HCT116 (cell line): ENCODE data around the gene MAP1S. TPM values are rescaled to one million over a fixed set of nuclear protein-coding genes. Genes with fewer than 3 reads are reported as not detected.

Experiments used
- ATAC-seq: fragments of 200-7000 bp; cut with Tn5 transposase; 2 replicates; pipeline ENCODE4 v1.9.1; 2020; ENCODE audit warnings: mild to moderate bottlenecking, moderate library complexity
- BruUV-seq: library from RNA; stranded (reverse); fragments of 400-500 nt; replicated peaks from 2 replicates; lab custom pipeline; 2021; lab: Mats Ljungman, UMichigan
- CTCF ChIA-PET: fragments of 300-600 bp; sonication (Branson Sonifier 250); formaldehyde crosslinking; loops from one replicate; lab custom pipeline; 2021; ENCODE audit warnings: antibody characterized with exemption; lab: Charles Lee
- POLR2A ChIA-PET: fragments of 300-600, 350-600 bp; sonication (Branson Sonifier 250); formaldehyde crosslinking; loops from one replicate; lab custom pipeline; 2021; ENCODE audit warnings: antibody characterized with exemption; lab: Charles Lee
- RAD21 ChIA-PET, 2 experiments: fragments of 300-600 bp; sonication (Branson Sonifier 250); formaldehyde crosslinking; loops; one replicate each; lab custom pipeline; 2023; ENCODE audit warnings: low total read pairs in 2 of 2; ENCODE audit not compliant: uncharacterized antibody in 2 of 2, unreplicated experiment in 2 of 2, low non-redundant PET in 1 of 2; lab: Charles Lee
- DNase-seq: peaks from one replicate; pipeline ENCODE4 v3.0.0-alpha.2; 2010; ENCODE audit warnings: low read depth, low spot score
- H2AFZ ChIP-seq: fragments of 200-600 bp; shearing (Covaris generic), sonication (generic); 2 replicates; pipeline ENCODE4 v1.6.1; 2017; ENCODE audit warnings: low read depth, mixed run types, mixed read lengths, antibody characterized with exemption, low read length; ENCODE audit not compliant: poor library complexity, severe bottlenecking
- H3K27ac ChIP-seq: 2 replicates; pipeline ENCODE4 v1.5.1; 2012; ENCODE audit warnings: low read depth, low read length
- H3K27me3 ChIP-seq: fragments of 200-600 bp; sonication (generic); 2 replicates; pipeline ENCODE4 v1.6.1; 2016; ENCODE audit warnings: mixed run types, low read length, mixed read lengths; ENCODE audit not compliant: insufficient read depth
- H3K36me3 ChIP-seq, 2 experiments: fragments of 200-500 bp in 1 of 2; fragments of 200-600 bp in 1 of 2; sonication (Bioruptor generic) in 1 of 2; sonication (generic) in 1 of 2; 2 replicates each; pipeline versions ENCODE4 v1.5.1 to v1.6.1; 2014 to 2016; ENCODE audit warnings: low read length in 2 of 2, inconsistent platforms in 1 of 2, mixed read lengths in 1 of 2, mixed run types in 1 of 2; ENCODE audit not compliant: insufficient read depth in 2 of 2, control insufficient read depth in 1 of 2
- H3K4me1 ChIP-seq, 2 experiments: fragments of 200-600 bp in 1 of 2; sonication (generic) in 1 of 2; 2 replicates each; pipeline versions ENCODE4 v1.5.1 to v1.6.1; 2012 to 2017; ENCODE audit warnings: low read length in 2 of 2, inconsistent platforms in 1 of 2, mild to moderate bottlenecking in 1 of 2, mixed read lengths in 1 of 2, mixed run types in 1 of 2, moderate library complexity in 1 of 2; ENCODE audit not compliant: insufficient read depth in 2 of 2, control insufficient read depth in 1 of 2
- H3K4me2 ChIP-seq: fragments of 200-600 bp; sonication (generic); 2 replicates; pipeline ENCODE4 v1.6.1; 2017; ENCODE audit warnings: mixed run types, low read length, mixed read lengths
- H3K4me3 ChIP-seq, 2 experiments: fragments of 200-600 bp in 1 of 2; sonication (generic) in 1 of 2; replicated peaks in 1 of 2; 2 replicates each; pipeline ENCODE4 v1.5.1; 2011 to 2016; ENCODE audit warnings: low read length in 2 of 2, control low read depth in 1 of 2, low read depth in 1 of 2, mild to moderate bottlenecking in 1 of 2, mixed read lengths in 1 of 2, mixed run types in 1 of 2
- H3K79me2 ChIP-seq: fragments of 200-600 bp; sonication (generic); 2 replicates; pipeline ENCODE4 v1.6.1; 2017; ENCODE audit warnings: mild to moderate bottlenecking, mixed run types, low read length, moderate library complexity, mixed read lengths; ENCODE audit not compliant: insufficient read depth
- H3K9ac ChIP-seq: fragments of 200-600 bp; sonication (generic); 2 replicates; pipeline ENCODE4 v1.6.1; 2016; ENCODE audit warnings: low read length, mixed read lengths
- H3K9me2 ChIP-seq: fragments of 200-600 bp; sonication (generic), shearing (Covaris generic); 2 replicates; pipeline ENCODE4 v1.6.1; 2017; ENCODE audit warnings: mixed run types, mild to moderate bottlenecking, moderate library complexity; ENCODE audit not compliant: insufficient read depth
- H3K9me3 ChIP-seq, 2 experiments: fragments of 200-500 bp in 1 of 2; fragments of 200-600 bp in 1 of 2; sonication (Bioruptor generic) in 1 of 2; sonication (generic) in 1 of 2; 2 replicates each; pipeline ENCODE4 v1.6.1; 2014 to 2017; ENCODE audit warnings: low read length in 2 of 2, mixed read lengths in 2 of 2, inconsistent platforms in 1 of 2, low read depth in 1 of 2, mild to moderate bottlenecking in 1 of 2, mixed run types in 1 of 2, moderate library complexity in 1 of 2; ENCODE audit not compliant: control insufficient read depth in 1 of 2, insufficient read depth in 1 of 2
- H4K20me1 ChIP-seq: fragments of 200-600 bp; sonication (generic), shearing (Covaris generic); 2 replicates; pipeline ENCODE4 v1.6.1; 2017; ENCODE audit warnings: mixed run types, mild to moderate bottlenecking, moderate library complexity; ENCODE audit not compliant: insufficient read depth
- EGR1 ChIP-seq: IDR thresholded peaks from 2 replicates; pipeline ENCODE4 v1.6.1; 2012; ENCODE audit warnings: low read depth
- EZH2 ChIP-seq: fragments of 200-600 bp; sonication (generic); IDR thresholded peaks from 2 replicates; pipeline ENCODE4 v1.6.1; 2017; ENCODE audit warnings: antibody characterized with exemption, mixed run types
- EZH2phosphoT487 ChIP-seq: fragments of 200-600 bp; IDR thresholded peaks from 2 replicates; pipeline ENCODE4 v1.6.1; 2018; ENCODE audit warnings: antibody characterized with exemption, borderline replicate concordance
- JUND ChIP-seq: IDR thresholded peaks from 2 replicates; pipeline ENCODE4 v1.6.1; 2012
- POLR2A ChIP-seq: IDR thresholded peaks from 2 replicates; pipeline ENCODE4 v1.7.0; 2011; ENCODE audit warnings: borderline replicate concordance; ENCODE audit not compliant: insufficient read depth, insufficient read length; ENCODE audit errors: extremely low read depth
- POLR2AphosphoS5 ChIP-seq: IDR thresholded peaks from 2 replicates; pipeline ENCODE4 v1.6.1; 2011; ENCODE audit warnings: mild to moderate bottlenecking, low read depth, low read length, moderate library complexity
- RAD21 ChIP-seq: IDR thresholded peaks from 2 replicates; pipeline ENCODE4 v1.6.1; 2012; ENCODE audit warnings: low read depth, mild to moderate bottlenecking
- SIN3A ChIP-seq: IDR thresholded peaks from 2 replicates; pipeline ENCODE4 v1.6.1; 2012; ENCODE audit warnings: low read depth
- SRF ChIP-seq: IDR thresholded peaks from 2 replicates; pipeline ENCODE4 v1.6.1; 2012; ENCODE audit warnings: low read depth
- ZFX ChIP-seq: fragments of 450-650 bp; IDR thresholded peaks from 2 replicates; pipeline ENCODE4 v1.6.1; 2017
- ZNF274 ChIP-seq: fragments of 200-500 bp; sonication (Bioruptor generic); IDR thresholded peaks from 2 replicates; pipeline ENCODE4 v1.6.1; 2014; ENCODE audit warnings: mild to moderate bottlenecking, low read depth, low read length, inconsistent platforms
- intact Hi-C: fragments of 100-400 bp; cut with micrococcal nuclease; formaldehyde crosslinking; loops from 2 replicates; pipeline ENCODE4 v1.10.0; 2022
- total RNA-seq: library from RNA; stranded (reverse); gene quantifications from one replicate; pipeline ENCODE4 v1.2.1, GENCODE V29; 2021; ENCODE audit not compliant: unreplicated experiment
- TF ChIP-seq, protein P1 (sequence below): IDR thresholded peaks from 2 replicates; pipeline ENCODE4 v1.6.1; 2011; ENCODE audit warnings: mild to moderate bottlenecking, low read length, moderate library complexity; ENCODE audit not compliant: insufficient replicate concordance; ENCODE audit errors: extremely low read depth

MAP1S gene
- total RNA-seq, 1 experiment from 2014 or later, result 80.8 TPM

- no peak for TF ChIP-seq RAD21
- TF ChIP-seq, protein P1, sequence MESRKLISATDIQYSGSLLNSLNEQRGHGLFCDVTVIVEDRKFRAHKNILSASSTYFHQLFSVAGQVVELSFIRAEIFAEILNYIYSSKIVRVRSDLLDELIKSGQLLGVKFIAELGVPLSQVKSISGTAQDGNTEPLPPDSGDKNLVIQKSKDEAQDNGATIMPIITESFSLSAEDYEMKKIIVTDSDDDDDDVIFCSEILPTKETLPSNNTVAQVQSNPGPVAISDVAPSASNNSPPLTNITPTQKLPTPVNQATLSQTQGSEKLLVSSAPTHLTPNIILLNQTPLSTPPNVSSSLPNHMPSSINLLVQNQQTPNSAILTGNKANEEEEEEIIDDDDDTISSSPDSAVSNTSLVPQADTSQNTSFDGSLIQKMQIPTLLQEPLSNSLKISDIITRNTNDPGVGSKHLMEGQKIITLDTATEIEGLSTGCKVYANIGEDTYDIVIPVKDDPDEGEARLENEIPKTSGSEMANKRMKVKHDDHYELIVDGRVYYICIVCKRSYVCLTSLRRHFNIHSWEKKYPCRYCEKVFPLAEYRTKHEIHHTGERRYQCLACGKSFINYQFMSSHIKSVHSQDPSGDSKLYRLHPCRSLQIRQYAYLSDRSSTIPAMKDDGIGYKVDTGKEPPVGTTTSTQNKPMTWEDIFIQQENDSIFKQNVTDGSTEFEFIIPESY, result no peak
- no peak for TF ChIP-seq EZH2phosphoT487
- TF ChIP-seq POLR2A, result no peak
- peak; percentile 61 for TF ChIP-seq EGR1
- TF ChIP-seq EZH2, result no peak
- TF ChIP-seq ZFX, result peak; percentile 62; the same call in 1 of the 2 replicates
- no peak for TF ChIP-seq ZNF274
- no peak for TF ChIP-seq SRF
- no peak for TF ChIP-seq SIN3A
- TF ChIP-seq JUND, result no peak
- TF ChIP-seq POLR2AphosphoS5, result no peak
- peaks cover 4% of the 10 kb centered on the region in 2 experiments; a peak in 2 of 4 replicates for H3K36me3 ChIP-seq
- no peak overlapping the region for H2AFZ ChIP-seq
- peak overlapping the region; percentile 82 for H3K9ac ChIP-seq
- no peaks in the 10 kb centered on the region for H3K9me2 ChIP-seq
- intact Hi-C loops, result loop anchor here (5.0 kb wide), 1 partner anchor 47 kb away; no protein-coding TSS in a partner anchor
- RAD21 ChIA-PET, result no interaction called here
- H3K27ac ChIP-seq, result peak overlapping the region; percentile 66; the same call in 1 of the 2 replicates
- no peaks in the 10 kb centered on the region for H4K20me1 ChIP-seq
- H3K4me2 ChIP-seq, result peak overlapping the region; percentile 82
- POLR2A ChIA-PET, result interaction anchor here (1.4 kb wide), 1 partner anchor 10 kb away, joined by 4 read pairs; no protein-coding TSS in a partner anchor
- peaks cover 13 to 35% of the 10 kb centered on the region in 2 experiments for H3K4me1 ChIP-seq
- DNase-seq (no peak), ATAC-seq (peak; percentile 56)
- H3K27me3 ChIP-seq, result no peaks in the 10 kb centered on the region
- CTCF ChIA-PET, result interaction anchor here (1.2 to 1.6 kb wide), 3 partner anchors 13 to 46 kb away, joined by 3 to 4 read pairs (median 4); no protein-coding TSS in a partner anchor
- H3K9me3 ChIP-seq, result no peaks in the 10 kb centered on the region
- H3K79me2 ChIP-seq, result peaks cover 33% of the 10 kb centered on the region
- H3K4me3 ChIP-seq, result peak overlapping the region; percentile 91 to 97
- BruUV-seq, result TSS peak; percentile 57
Measured at GRCh38 chr19:17719730-17720400, 585 bp downstream of the MAP1S start.
